Femur (tissue), 1 donor: Measurements from ENCODE around the gene RABGGTA.

Experiments used
- DNase-seq: peaks from one replicate; pipeline ENCODE4 v3.0.0-alpha.2; 2017

The RABGGTA gene

GRCh38 chr14:24279301-24280186 is 8.1 kb upstream of the RABGGTA start:
- no peak for DNase-seq

GRCh38 chr14:24278424-24278823 is 7.0 kb upstream of the RABGGTA start:
- no peak for DNase-seq

- DNase-seq, result no peak
Measured at GRCh38 chr14:24277606-24278321, 6.4 kb upstream of the RABGGTA start.

- DNase-seq, result no peak
Measured at GRCh38 chr14:24277071-24277470, 5.7 kb upstream of the RABGGTA start.

GRCh38 chr14:24274101-24274543 is 2.7 kb upstream of the RABGGTA start:
- DNase-seq, result no peak

GRCh38 chr14:24273422-24273998 is 2.1 kb upstream of the RABGGTA start:
- DNase-seq, result no peak

- DNase-seq, result no peak
Measured at GRCh38 chr14:24272467-24272866, 1.1 kb upstream of the RABGGTA start.

- DNase-seq, result no peak
Measured at GRCh38 chr14:24271834-24272263, 452 bp upstream of the RABGGTA start.

- no peak for DNase-seq
Measured at GRCh38 chr14:24270537-24271133, 762 bp downstream of the RABGGTA start.

GRCh38 chr14:24269910-24270536 is 1.4 kb downstream of the RABGGTA start:
- no peak for DNase-seq

- no peak for DNase-seq
Measured at GRCh38 chr14:24269368-24269767, 2.0 kb downstream of the RABGGTA start.

GRCh38 chr14:24268225-24268624 is 3.2 kb downstream of the RABGGTA start:
- no peak for DNase-seq

- no peak for DNase-seq
Measured at GRCh38 chr14:24267516-24267915, 3.9 kb downstream of the RABGGTA start.

- DNase-seq, result no peak
Measured at GRCh38 chr14:24266344-24267244, 4.8 kb downstream of the RABGGTA start.

- DNase-seq, result no peak
Measured at GRCh38 chr14:24264298-24264697, 7.1 kb downstream of the RABGGTA start.

- DNase-seq, result no peak
Measured at GRCh38 chr14:24263848-24264247, 7.5 kb downstream of the RABGGTA start.

- DNase-seq, result no peak
Measured at GRCh38 chr14:24262821-24263733, 8.3 kb downstream of the RABGGTA start, which contains the start of gene TGM1. Gene TGM1 (minus strand): TSS chr14:24263177. CDS start chr14:24262352, 825 bp downstream.

GRCh38 chr14:24261969-24262327 is 9.4 kb downstream of the RABGGTA start:
- DNase-seq, result no peak

GRCh38 chr14:24261256-24261968 is 10.0 kb downstream of the RABGGTA start:
- no peak for DNase-seq

- DNase-seq, result no peak
Measured at GRCh38 chr14:24260780-24261157, 10.6 kb downstream of the RABGGTA start.
